ENCODE measurements around the gene SMAP2. TPM values are rescaled to one million over a fixed set of nuclear protein-coding genes. Genes with fewer than 3 reads are reported as not detected.

Gene SMAP2
- total RNA-seq, 1 donor from 2014 or later, result 12.7 TPM

DNA sequence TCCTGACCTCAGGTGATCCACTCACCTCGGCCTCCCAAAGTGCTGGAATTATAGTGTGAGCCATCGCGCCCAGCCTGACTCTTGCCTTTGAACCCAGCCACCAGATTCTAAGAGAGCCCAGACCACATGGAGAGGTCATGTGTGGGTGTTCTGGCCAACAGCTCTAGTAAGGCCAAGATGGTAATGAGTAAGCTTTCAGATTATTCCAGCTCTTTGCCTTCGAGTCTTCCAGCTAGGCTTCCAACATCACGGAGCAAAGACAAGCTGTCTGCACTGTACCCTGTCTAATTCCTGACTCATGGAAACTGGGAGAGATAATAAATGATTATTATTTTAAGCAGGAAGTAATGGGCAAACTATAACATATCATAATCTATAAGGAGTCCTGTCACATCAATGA is 61.9 kb downstream of the SMAP2 start:
- no peak overlapping the region for H3K4me3 Mint-ChIP-seq (ENCODE audit: unreplicated experiment)
- no peak overlapping the region for H3K27ac Mint-ChIP-seq (ENCODE audit: unreplicated experiment)
- H3K4me1 Mint-ChIP-seq (ENCODE audit: unreplicated experiment), result peaks cover 10% of the 10 kb centered on the region
- H3K27me3 Mint-ChIP-seq (ENCODE audit: unreplicated experiment), result no peaks in the 10 kb centered on the region
- TF ChIP-seq, protein P1, sequence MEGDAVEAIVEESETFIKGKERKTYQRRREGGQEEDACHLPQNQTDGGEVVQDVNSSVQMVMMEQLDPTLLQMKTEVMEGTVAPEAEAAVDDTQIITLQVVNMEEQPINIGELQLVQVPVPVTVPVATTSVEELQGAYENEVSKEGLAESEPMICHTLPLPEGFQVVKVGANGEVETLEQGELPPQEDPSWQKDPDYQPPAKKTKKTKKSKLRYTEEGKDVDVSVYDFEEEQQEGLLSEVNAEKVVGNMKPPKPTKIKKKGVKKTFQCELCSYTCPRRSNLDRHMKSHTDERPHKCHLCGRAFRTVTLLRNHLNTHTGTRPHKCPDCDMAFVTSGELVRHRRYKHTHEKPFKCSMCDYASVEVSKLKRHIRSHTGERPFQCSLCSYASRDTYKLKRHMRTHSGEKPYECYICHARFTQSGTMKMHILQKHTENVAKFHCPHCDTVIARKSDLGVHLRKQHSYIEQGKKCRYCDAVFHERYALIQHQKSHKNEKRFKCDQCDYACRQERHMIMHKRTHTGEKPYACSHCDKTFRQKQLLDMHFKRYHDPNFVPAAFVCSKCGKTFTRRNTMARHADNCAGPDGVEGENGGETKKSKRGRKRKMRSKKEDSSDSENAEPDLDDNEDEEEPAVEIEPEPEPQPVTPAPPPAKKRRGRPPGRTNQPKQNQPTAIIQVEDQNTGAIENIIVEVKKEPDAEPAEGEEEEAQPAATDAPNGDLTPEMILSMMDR (IDR thresholded peaks at IDR 0.05), result no peak
- no peaks in the 10 kb centered on the region for H3K9me3 Mint-ChIP-seq (ENCODE audit: unreplicated experiment)
- H3K36me3 Mint-ChIP-seq (ENCODE audit: unreplicated experiment), result no peaks in the 10 kb centered on the region
- no peak for DNase-seq (ENCODE audit: extremely low spot score, unreplicated experiment)

DNA sequence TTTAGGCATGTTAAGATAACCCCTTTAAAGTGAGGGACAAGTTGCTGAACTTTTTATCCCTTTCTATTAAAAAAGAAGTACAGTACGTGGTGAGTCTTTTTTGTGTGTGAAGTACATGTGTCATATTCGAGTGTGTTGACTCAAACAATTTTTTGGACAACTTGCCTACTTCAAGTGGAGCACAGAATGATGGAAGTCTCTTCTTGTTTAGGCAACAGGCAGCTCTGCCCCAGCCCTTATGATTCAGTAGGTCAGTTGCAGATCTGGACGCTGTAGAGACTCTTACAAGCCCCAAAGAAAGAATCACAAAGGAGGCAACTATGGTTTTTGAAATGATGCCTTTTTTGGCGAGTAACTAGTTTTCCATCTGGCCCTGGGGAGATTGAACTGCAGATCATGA is 62.3 kb downstream of the SMAP2 start:
- Mint-ChIP-seq H3K4me1 (ENCODE audit: unreplicated experiment) (peaks cover 10% of the 10 kb centered on the region), H3K27ac (ENCODE audit: unreplicated experiment) (no peak overlapping the region), H3K4me3 (ENCODE audit: unreplicated experiment) (no peak overlapping the region), H3K36me3 (ENCODE audit: unreplicated experiment) (no peaks in the 10 kb centered on the region), H3K27me3 (ENCODE audit: unreplicated experiment) (no peaks in the 10 kb centered on the region), H3K9me3 (ENCODE audit: unreplicated experiment) (no peaks in the 10 kb centered on the region)
- TF ChIP-seq, protein P1 (IDR thresholded peaks at IDR 0.05), result no peak
- DNase-seq (ENCODE audit: extremely low spot score, unreplicated experiment), result no peak

DNA sequence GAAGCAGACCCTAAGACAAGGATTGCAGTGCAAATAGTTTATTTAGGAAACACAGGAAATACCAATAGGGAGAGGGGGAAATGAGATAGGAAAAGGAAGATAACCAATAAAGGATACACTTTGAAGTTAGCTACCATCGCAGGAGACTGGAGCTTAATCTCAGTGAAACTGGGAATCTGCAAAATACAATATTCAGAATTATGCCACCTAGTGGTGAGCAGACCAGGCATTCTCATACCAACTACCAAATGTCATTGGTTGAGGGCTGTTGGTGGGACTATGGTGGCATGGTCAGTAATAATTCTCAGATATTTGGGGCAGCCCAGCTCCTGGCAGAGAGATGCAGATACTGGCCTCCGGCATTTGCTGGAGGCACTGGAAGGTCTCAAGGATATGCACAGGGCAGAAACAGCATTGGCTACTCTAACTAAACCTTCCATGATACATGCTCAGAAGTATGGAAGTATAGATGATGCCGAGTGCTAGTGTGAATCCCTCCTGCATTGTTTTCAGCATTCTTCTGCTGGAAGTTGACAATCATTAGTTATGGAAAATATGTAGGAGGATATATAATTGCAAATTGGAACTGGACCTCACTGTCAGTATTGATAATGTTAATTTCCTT is 65.0 kb downstream of the SMAP2 start:
- TF ChIP-seq, protein P1 (IDR thresholded peaks at IDR 0.05), result peak; percentile 74
- no peak for DNase-seq (ENCODE audit: extremely low spot score, unreplicated experiment)
- no peak overlapping the region for H3K4me3 Mint-ChIP-seq (ENCODE audit: unreplicated experiment)
- H3K27me3 Mint-ChIP-seq (ENCODE audit: unreplicated experiment), result no peaks in the 10 kb centered on the region
- no peaks in the 10 kb centered on the region for H3K4me1 Mint-ChIP-seq (ENCODE audit: unreplicated experiment)
- no peaks in the 10 kb centered on the region for H3K36me3 Mint-ChIP-seq (ENCODE audit: unreplicated experiment)
- no peak overlapping the region for H3K27ac Mint-ChIP-seq (ENCODE audit: unreplicated experiment)
- no peaks in the 10 kb centered on the region for H3K9me3 Mint-ChIP-seq (ENCODE audit: unreplicated experiment)

DNA sequence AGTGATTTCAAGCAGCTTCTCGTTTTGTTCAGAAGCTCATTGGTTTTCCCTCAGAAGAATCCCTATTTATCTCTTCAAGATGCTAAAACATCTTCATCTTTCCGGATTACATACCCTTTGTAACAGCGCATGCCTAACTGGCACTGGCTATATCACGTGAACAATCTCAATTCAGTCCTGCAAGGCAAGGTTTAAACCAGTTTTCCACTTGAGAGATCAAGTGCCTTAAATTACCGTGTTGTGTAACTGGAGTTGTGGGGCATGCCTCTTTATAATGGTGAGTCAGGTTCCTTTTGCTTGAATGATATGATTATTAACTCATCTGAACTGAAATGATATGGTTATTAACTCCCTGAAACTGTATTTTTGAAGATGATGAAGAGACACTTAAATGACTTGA is 65.7 kb downstream of the SMAP2 start:
- TF ChIP-seq, protein P1 (IDR thresholded peaks at IDR 0.05), result no peak
- no peak for DNase-seq (ENCODE audit: extremely low spot score, unreplicated experiment)
- H3K27me3 Mint-ChIP-seq (ENCODE audit: unreplicated experiment), result no peaks in the 10 kb centered on the region
- H3K4me3 Mint-ChIP-seq (ENCODE audit: unreplicated experiment), result no peak overlapping the region
- H3K36me3 Mint-ChIP-seq (ENCODE audit: unreplicated experiment), result no peaks in the 10 kb centered on the region
- no peaks in the 10 kb centered on the region for H3K4me1 Mint-ChIP-seq (ENCODE audit: unreplicated experiment)
- H3K9me3 Mint-ChIP-seq (ENCODE audit: unreplicated experiment), result no peaks in the 10 kb centered on the region
- no peak overlapping the region for H3K27ac Mint-ChIP-seq (ENCODE audit: unreplicated experiment)

DNA sequence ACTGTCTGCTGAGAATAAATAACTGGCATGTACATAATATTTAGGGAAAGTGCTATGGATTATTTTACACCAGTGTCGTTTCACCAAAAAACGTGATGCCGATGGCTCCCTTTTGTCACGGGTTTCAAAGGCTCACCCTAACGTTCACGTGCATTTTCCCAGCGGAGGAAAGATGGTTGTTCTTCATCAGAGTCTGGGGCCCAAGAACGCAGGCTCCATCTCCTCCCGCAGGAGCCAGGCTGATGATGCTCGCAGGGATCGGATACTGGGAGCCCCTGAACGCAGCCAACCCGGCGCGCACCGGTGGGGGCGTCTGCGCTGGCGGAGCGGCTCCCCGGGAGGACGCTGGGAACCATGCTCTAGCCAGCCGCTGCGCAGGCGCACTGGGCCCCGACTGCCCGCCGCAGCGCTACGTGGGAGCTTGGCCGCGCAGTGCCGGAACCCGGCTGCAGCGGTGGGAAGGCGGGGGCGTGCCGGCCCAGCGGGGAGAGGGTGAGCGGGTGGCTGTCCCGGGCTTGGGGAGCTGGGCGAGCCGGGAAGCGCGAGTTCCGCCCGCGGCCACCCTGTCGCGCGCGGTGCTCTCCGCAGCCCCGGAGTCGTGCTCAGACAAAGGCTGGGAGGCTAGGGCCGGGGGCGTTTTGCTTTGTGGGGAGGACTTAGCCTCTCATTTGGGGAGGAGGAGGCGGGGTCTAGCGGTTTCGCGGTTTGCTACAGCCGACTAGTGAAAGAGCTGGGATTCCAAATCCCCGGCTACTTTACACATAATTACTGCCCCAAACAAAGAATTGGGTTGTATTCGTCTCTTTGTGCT is 76.4 kb downstream of the SMAP2 start, which contains the start of gene ZFP69B:
Gene ZFP69B, plus strand, starts transcription at position 793 of the 811 bp plus-strand sequence. CDS start 486 bp downstream, outside the sequence.
- Mint-ChIP-seq H3K4me1 (ENCODE audit: unreplicated experiment) (peaks cover 18% of the 10 kb centered on the region), H3K27me3 (ENCODE audit: unreplicated experiment) (no peaks in the 10 kb centered on the region), H3K4me3 (ENCODE audit: unreplicated experiment) (peak within 1 kb of the TSS; percentile 87), H3K36me3 (ENCODE audit: unreplicated experiment) (peaks cover 30% of the 10 kb centered on the region), H3K27ac (ENCODE audit: unreplicated experiment) (peak within 1 kb of the TSS; percentile 94), H3K9me3 (ENCODE audit: unreplicated experiment) (peaks cover 18% of the 10 kb centered on the region)
- DNase-seq (ENCODE audit: extremely low spot score, unreplicated experiment), result peak; percentile 99
- TF ChIP-seq, protein P1 (IDR thresholded peaks at IDR 0.05), result no peak
